SK-N-DZ (cell line): ENCODE data around the gene OSM. TPM values are rescaled to one million over a fixed set of nuclear protein-coding genes. Genes with fewer than 3 reads are reported as not detected.

Experiments used
- DNase-seq: peaks from one replicate; pipeline ENCODE4 v3.0.0-alpha.2; 2015; ENCODE audit warnings: low spot score
- polyA plus RNA-seq, 2 experiments: library from polyadenylated mRNA; depleted of rRNA; stranded (reverse); fragments of >200 nt; gene quantifications; 2 replicates each; pipeline ENCODE4 v1.2.3, GENCODE V29; 2014

Gene OSM
- polyA plus RNA-seq (2014; cell fraction: cytosol; rRNA removed) = not detected in 2 replicates
- not detected in 2 replicates for polyA plus RNA-seq (2014; cell fraction: nucleus; rRNA removed)

DNA sequence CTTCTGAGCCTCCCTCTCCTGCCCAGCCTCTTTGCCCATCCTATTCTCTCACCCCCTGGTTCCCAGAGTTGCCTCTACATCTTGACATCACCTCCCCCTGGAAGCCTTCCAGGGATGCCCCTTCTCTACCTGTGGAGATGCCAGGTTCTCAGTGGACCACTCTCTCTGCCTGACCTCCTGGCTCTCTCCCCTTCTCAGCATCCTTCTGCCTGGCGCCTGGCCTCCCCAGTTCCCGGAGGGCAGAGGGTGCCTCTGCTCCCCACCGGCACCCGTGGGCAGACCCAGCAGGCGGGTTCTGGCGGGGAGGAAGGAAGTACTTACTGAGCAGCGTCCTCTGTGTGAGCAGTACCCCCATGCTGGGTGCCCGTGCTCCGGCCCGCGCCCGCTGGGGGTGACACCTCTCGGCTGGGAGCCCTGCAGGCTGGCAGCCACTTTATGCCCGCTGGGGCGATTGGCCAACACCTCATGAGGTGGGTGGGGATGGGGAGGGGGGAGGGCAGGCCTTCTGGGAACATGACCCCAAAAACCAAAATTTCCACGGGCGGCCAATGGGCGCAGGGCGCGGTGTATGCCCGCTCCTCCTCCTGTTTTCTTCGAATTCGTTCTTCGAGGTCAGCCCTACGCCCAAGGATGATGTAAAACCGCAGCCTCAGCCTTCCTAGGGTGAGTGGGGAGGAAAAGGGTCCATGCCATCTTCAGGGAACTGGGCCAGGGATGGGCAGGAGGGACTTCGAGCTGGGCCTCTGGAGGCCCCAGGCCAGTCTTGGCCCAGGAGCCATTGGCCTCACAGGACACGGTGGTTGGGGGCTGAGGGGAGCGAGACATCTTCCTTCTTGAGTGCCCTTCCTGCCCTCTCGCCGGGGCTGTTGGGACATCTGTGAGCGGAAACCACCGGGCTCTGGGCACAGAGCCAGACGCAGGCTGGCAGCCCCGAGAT is at the start of gene OSM:
TSS of gene OSM (minus strand) at position 407 of the 937 bp plus-strand sequence. CDS start at position 355, 52 bp downstream.
- DNase-seq = no peak

GRCh38 chr22:30315962-30316576 is 49.4 kb upstream of the OSM start:
- DNase-seq = no peak

DNA sequence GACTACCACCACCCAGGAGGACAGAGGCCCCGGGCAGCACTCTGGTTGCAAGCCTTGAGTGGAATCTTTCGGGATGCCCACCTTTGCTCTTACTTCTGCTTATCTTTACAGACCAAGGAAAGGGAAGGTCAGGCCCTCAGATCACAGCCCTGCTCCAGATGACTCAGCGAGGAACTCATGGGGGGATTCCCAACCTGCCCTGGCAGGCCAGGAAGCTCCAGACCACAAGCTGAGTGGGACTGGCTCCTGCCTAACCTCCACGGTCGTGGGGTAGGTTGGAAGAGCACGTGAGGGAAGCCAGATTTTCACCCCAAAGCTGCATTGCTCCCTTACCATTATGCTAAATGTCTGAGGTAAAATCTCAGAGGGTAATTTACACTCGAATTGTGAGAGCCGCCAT is 48.3 kb upstream of the OSM start:
- no peak for DNase-seq

- no peak for DNase-seq
These were observed 47.1 kb upstream of the OSM start for GRCh38 chr22:30313527-30314363.

- no peak for DNase-seq
These were observed 45.4 kb upstream of the OSM start for GRCh38 chr22:30312053-30312452.

- no peak for DNase-seq
These were observed 44.5 kb upstream of the OSM start for GRCh38 chr22:30310881-30311771.

DNA sequence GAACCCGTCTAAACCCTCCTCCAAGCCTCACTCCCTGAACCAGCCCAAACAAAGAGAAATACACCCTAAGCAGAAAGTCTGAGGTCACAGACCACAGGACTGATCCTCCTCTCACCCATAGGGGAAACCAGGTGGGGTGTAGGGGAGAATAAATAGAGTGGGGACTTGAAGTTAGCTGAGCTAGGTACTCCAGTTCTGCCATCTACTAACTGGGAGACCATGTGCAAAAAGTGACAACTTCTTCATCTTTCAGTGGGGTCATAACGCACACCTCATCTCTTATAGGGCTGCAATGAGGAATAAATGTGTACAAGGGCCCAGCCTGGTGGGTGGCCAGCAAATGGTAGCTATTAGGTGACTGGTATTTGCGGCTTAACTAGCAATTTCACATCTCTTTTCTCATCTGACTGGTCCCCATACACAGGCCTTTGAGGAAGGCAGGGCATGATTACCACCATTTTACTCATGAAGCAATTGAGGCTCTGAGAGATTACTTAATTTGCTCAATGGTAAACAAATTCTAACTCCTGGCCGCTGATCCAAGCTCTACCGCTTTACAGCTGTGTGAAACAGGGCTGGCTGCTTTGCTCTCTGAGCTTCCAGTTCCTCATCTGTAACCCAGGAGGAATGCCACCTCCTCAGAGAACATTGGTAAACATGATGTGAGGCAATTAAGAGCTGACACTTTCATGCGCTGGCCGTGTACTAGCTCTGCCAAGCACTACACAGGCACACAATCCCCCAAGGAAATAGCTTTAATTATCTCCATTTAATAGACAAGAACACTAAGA is 43.5 kb upstream of the OSM start:
- no peak for DNase-seq

DNA sequence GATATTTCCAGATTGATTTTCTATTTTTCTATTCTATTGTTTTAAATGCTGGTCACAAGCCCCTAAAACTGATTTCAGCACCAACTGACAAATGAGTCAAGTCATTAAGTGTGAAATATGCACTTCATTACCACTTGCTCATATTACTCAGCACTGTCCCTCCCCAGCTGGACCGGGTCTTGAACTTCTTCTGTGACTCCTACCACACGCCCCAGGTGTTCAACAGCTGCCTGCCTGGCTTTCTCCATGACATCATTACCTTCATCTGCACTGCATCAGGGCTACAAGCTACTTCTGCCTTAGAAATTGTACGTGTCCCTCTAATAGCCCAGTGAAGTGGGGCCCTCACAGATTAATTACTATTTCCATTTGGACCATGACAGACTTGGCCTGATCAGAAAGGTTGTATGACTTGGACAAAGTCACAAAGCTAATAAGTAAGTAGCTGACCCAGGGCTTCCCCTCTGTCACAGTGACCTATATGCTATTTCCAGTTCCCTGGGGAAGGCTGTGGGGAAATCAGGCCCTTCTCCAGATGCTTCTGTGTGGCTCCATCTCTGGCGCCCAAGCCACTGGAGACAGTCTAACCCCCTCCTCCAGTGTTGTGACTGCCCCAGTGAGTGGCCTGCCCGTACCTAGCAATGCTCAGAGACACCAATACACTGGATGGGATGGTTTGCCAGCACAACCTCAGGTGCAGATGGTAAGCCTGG is 42.0 kb upstream of the OSM start:
- no peak for DNase-seq

DNA sequence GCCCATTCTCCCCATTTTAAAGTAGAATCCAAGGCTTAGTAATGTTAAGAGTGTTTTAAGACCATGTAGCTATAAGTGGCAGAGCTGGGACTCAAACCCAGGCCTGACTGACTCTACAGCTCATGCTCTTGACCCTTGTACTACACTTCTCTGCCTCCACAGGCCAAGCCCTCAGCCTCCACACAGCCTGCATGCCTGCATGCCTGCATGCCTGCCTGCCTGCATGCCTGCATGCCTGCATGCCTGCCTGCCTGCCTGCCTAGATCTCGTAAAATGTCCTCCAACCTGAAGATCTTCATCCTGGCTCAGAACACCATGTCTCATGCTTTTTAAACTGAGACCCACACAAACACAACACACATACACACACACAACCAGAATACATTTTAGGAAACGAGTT is 41.4 kb upstream of the OSM start:
- no peak for DNase-seq

DNA sequence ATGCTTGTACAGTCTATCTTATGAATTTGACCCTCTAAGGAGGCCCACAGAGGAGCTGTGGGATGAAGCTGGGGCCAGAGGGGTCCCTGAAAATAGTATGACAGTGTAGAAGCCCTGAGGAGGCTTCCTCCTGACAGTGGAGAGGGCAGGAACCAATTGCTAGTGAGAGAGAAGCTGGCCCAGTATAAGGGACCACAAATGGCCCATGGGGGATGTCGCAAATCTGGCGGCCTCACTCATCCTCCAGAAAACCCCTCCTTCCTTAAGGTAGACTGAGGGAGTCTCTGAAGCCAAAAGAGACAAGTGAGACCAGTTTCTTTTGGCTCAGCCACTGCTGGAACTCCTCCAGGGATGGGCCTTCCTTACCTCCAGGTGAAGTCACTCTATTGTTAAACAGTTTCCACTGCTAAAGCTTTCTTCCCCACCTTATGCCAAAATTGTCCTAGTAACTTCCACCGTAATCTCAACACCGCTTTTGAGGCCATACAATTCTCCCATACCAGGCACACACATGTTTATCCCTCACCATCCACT is 40.5 kb upstream of the OSM start:
- DNase-seq = no peak

DNA sequence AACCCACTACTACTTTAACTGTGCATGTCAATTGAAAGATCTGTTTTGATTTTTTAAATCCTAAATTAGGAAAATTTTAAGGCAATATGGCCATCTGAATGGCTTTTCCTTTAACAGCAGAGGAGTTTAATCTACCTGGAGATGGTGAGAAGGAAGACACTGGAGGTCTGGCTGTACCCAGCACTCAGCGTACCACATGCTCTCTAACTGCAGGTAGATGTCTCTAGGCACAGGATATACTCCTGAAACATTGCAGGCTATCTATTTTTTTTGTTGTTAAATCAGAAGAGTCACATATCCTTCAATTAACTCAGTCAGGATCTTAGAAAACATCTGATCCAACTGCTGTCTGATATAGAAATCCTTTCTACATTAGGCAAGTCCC is 40.0 kb upstream of the OSM start:
- no peak for DNase-seq

GRCh38 chr22:30305906-30306626 is 39.4 kb upstream of the OSM start:
- DNase-seq = no peak

GRCh38 chr22:30305519-30305905 is 38.9 kb upstream of the OSM start:
- DNase-seq = no peak

GRCh38 chr22:30304495-30305244 is 38.0 kb upstream of the OSM start:
- DNase-seq = no peak

- no peak for DNase-seq
These were observed 36.1 kb upstream of the OSM start for GRCh38 chr22:30302810-30303138.

DNA sequence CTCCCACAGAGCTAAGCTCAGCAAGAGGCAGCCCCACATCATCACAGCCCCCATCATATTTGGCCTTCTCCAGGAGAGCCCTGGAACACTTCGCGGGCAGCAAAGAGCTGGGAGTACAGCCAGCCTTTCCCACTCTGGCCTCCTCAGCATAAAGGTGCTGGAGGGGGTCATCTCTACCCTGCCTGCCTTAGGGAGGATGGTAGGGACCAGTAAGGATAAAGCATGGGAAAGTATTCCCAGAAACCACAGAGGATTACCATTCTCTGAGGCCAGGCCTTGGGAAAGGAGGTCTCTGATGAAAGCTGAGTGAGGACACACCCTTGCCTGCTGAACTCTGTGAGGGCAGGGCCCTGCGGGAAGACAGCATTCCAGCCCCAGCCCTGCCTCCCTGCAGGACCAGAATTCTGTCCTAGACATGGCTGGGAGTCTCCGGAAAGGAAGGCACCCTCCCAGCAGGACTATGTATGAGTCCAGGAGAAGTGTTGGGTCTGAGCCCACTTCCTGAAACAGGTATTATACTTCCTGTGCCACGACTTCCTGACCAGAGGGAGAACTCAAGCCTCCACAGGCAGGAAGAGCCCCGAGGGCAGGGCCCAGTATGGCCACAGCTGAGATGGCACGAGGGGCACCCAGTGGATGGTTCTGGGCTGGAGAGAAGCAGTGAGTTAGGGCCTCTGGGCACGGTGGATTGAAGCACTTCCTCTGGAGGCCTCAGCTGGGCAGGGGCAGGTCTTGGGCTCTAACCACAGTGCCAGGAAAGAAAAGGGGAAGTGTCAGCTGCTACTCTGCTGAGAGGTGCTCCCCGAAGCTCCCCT is 35.6 kb upstream of the OSM start:
- no peak for DNase-seq

DNA sequence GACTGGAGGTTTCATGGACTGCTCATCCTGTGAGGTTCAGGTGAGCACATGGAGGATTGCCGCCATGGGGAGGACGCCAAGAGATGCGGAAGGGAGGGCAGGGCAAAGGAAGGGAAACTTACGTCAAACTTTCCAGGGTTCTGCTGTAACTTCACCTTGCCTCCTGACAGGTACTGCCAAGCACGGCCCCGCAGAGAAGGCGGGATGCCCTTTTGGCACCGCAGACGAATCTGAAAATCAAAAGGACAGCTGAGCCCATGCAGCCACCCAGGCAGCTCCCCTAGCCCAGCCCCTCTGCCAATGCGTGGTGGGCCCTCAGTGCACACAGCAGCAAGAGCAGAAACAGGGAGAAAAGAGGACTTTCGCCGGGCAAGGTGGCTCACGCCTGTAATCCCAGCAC is 32.7 kb upstream of the OSM start:
- DNase-seq = no peak
